ENCODE data around the gene ZNF598.

GRCh38 chr16:1987198-1987597, 22.4 kb downstream of the ZNF598 start:
- TF ChIP-seq POLR2AphosphoS5 (IDR thresholded peaks at IDR 0.05; ENCODE audit: borderline replicate concordance, low read depth, low read length): no peak
- TF ChIP-seq FOXP2 (optimal IDR thresholded peaks at IDR 0.05; ENCODE audit: control extremely low read depth, extremely low read length, insufficient read depth): no peak
- TF ChIP-seq EZH2 (IDR thresholded peaks at IDR 0.05): no peak

Data from SK-N-MC (cell line).